Activated CD4-positive, CD25-positive, alpha-beta regulatory T cell treated with anti-CD3 and anti-CD28 coated beads, Interleukin-2, amount 50 U/mL, for 24 hours (primary cell): ENCODE data around the gene GPS1.

Experiments
- ATAC-seq, 2 donors: fragments of 150-1000 bp; cut with Tn5 transposase; one replicate each; pipeline ENCODE4 v1.10.0; 2021; ENCODE audit warnings: mild to moderate bottlenecking in 1 of 2, moderate library complexity in 1 of 2

GPS1 gene

DNA sequence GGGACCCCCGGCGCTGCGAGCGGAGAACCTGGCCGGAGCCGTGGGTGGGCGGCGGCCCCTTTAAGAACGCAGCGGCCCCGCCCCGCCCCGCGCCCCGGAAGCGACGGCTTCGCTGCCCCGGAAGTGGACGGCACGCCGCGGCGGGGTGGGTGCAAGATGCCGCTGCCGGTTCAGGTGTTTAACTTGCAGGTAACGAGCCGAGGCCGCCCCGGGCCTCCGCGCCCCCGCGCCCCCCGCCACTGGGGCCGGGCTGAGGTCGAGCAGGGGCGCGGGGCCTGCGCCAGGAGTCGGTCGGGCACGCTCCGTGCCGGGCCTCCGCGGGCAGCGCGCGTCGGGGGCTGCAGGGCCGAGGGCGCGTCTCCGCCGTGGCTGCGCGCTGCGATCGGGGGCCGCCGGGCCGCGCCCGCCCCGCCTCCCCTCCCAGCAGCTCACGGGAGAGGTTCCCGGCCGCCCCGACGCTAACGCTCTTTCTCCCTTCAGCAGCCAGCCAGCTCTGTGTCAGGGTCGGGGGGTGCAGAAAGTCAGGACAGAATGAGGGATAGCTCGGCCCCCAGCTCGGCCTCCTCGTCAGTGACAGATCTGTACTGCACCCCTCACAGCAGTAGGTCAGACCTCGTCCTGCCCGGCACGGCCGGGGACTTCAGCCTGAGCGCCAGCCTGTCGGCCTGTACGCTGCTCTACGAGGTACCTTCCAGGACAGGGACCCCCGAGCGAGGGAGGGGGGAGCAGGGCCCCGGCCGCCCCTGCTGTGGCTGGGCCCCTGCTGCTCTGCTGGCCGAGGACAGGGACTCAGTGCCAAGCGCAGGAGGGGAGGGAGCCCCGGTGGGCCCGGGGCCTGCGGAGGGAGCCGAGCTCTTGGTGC is at the start of gene GPS1, which contains the start of gene RFNG:
Gene GPS1 (plus strand): TSS at position 123 of the 862 bp plus-strand sequence. CDS start 34 bp downstream, at position 157.
Gene RFNG (minus strand): TSS at position 36 of the 862 bp plus-strand sequence. CDS start 45 bp downstream, outside the sequence.
- peak; percentile 91 to 93 for ATAC-seq

- peak; percentile 82 for ATAC-seq
Measured at GRCh38 chr17:82003411-82004381, 48.0 kb upstream of the GPS1 start.

- ATAC-seq, result no peak
Measured at GRCh38 chr17:82004517-82005455, 46.9 kb upstream of the GPS1 start.

- no peak for ATAC-seq
Measured at GRCh38 chr17:82005701-82006348, 45.9 kb upstream of the GPS1 start.

GRCh38 chr17:82006468-82007227 is 45.0 kb upstream of the GPS1 start:
- no peak for ATAC-seq

DNA sequence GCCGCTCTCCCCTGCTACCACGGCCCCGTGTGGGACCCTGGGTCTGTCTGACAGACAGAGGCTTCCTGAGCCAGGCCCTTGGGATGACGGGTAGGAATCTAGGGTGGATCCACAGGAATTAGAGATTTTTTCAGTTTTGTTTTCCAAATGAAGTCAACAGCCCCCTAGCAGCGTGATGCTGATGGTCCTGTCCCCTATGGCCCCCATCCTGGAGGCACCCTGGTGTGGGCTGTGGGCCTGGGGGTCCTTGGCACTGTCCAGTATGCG is 44.5 kb upstream of the GPS1 start:
- ATAC-seq, result no peak

DNA sequence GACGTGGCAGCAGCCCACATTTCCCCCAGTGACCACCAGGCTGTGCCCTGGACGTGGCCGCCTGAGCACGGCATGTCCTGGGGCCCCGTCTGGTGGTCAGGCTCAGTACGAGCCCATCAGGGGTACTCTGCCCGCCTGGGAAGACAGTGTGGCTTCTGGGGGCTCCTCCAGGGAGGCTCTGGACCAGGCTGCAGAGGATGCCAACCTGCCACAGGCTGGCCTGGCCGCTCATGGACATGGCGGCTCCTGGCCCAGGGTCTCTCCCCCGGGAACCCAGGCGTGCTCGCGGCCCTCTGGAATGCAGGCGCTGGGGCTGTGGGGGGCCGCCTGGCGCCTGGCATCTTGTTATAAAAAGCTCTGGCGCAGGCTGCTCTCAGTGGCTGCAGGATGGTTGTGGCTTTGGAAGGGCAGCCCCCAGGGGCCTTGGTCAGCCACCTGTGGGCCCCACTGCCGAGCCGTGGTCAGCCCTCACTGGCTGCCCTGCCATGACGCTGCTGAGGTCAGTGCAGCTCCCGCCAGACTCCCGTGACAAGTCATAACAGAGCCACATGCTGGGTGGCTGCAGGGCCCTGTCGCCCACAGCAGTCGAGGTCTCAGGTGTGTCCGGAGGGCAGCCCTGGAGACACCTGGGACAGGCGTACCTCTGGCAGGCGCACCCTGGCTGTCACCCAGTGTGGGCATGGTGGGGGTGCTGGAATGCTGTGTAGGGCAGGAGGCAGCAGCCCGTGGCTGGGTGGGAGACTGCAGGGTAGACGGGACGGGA is 44.0 kb upstream of the GPS1 start:
- no peak for ATAC-seq

- ATAC-seq, result no peak
Measured at GRCh38 chr17:82008258-82008940, 43.3 kb upstream of the GPS1 start.

GRCh38 chr17:82008941-82009405 is 42.7 kb upstream of the GPS1 start:
- ATAC-seq, result no peak

- no peak for ATAC-seq
Measured at GRCh38 chr17:82009413-82009812, 42.3 kb upstream of the GPS1 start.

- no peak for ATAC-seq
Measured at GRCh38 chr17:82010575-82011525, 40.8 kb upstream of the GPS1 start.

- no peak for ATAC-seq
Measured at GRCh38 chr17:82011617-82012187, 40.0 kb upstream of the GPS1 start.

- ATAC-seq, result no peak
Measured at GRCh38 chr17:82012261-82012639, 39.4 kb upstream of the GPS1 start.

GRCh38 chr17:82012640-82013295 is 38.9 kb upstream of the GPS1 start:
- ATAC-seq, result no peak

DNA sequence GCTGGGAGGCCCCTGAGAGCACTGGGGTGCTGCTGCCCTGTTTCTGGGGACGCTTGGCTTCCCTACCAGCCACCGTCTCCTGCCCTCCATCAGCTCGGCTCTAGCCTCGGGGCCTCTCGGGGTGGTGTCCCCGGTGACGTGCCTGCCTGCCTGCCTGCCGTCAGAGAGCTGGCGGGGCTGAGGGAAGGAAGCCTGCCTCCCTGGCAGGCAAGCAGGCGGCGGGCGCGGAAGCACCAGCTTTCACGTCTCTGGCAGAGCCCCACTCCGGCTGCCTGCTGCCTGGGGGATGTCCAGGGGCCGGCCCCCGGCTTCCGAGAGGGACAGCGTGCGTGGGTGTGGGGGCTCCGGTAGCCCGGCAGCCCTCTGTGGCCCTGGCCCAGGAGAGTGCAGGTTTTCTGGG is 38.4 kb upstream of the GPS1 start:
- ATAC-seq, result no peak

- ATAC-seq, result no peak
Measured at GRCh38 chr17:82013772-82014321, 37.9 kb upstream of the GPS1 start.

GRCh38 chr17:82014432-82014831 is 37.3 kb upstream of the GPS1 start:
- no peak for ATAC-seq
